H9 (cell line): Measurements from ENCODE around the gene GSTA4. TPM values are rescaled to one million over a fixed set of nuclear protein-coding genes. Genes with fewer than 3 reads are reported as not detected.

ENCODE experiments used
- DNase-seq: peaks from one replicate; pipeline ENCODE4 v3.0.0-alpha.2; 2017
- H2AFZ ChIP-seq: one replicate; pipeline ENCODE4 v1.6.1; 2013; ENCODE audit warnings: mild to moderate bottlenecking, low read length, control low read depth, moderate library complexity
- H2AK5ac ChIP-seq: 2 replicates; pipeline ENCODE4 v1.6.1; 2013; ENCODE audit warnings: low read length, control low read depth, mixed read lengths; ENCODE audit not compliant: insufficient read length
- H2BK120ac ChIP-seq: one replicate; pipeline ENCODE4 v1.6.1; 2013; ENCODE audit warnings: low read depth, mild to moderate bottlenecking, low read length, control low read depth, inconsistent platforms; ENCODE audit not compliant: poor library complexity, severe bottlenecking
- H2BK12ac ChIP-seq: 2 replicates; pipeline ENCODE4 v1.6.1; 2013; ENCODE audit warnings: low read length, control low read depth, mixed read lengths, low read depth; ENCODE audit not compliant: insufficient read length
- H2BK15ac ChIP-seq: 2 replicates; pipeline ENCODE4 v1.6.1; 2013; ENCODE audit warnings: low read depth, low read length, control low read depth
- H2BK20ac ChIP-seq: one replicate; pipeline ENCODE4 v1.6.1; 2013; ENCODE audit warnings: low read depth, mild to moderate bottlenecking, low read length, control low read depth, inconsistent platforms; ENCODE audit not compliant: poor library complexity, severe bottlenecking
- H2BK5ac ChIP-seq: 2 replicates; pipeline ENCODE4 v1.6.1; 2013; ENCODE audit warnings: low read length, control low read depth, mixed read lengths; ENCODE audit not compliant: insufficient read length
- H3K14ac ChIP-seq: 2 replicates; pipeline ENCODE4 v1.6.1; 2013; ENCODE audit warnings: low read length, control low read depth; ENCODE audit not compliant: insufficient read depth
- H3K18ac ChIP-seq: 2 replicates; pipeline ENCODE4 v1.6.1; 2013; ENCODE audit warnings: low read depth, mild to moderate bottlenecking, mixed read lengths, low read length, control low read depth; ENCODE audit not compliant: insufficient read length
- H3K23ac ChIP-seq: 2 replicates; pipeline ENCODE4 v1.6.1; 2013; ENCODE audit warnings: low read length, control low read depth, mixed read lengths, low read depth; ENCODE audit not compliant: insufficient read length
- H3K23me2 ChIP-seq: 2 replicates; pipeline ENCODE4 v1.6.1; 2013; ENCODE audit warnings: low read depth, mild to moderate bottlenecking, mixed read lengths, low read length, control low read depth; ENCODE audit not compliant: insufficient read length, poor library complexity, severe bottlenecking
- H3K27ac ChIP-seq: 2 replicates; pipeline ENCODE4 v1.5.1; 2013; ENCODE audit warnings: low read length, control low read depth, mixed read lengths, low read depth; ENCODE audit not compliant: insufficient read length
- H3K27me3 ChIP-seq: 2 replicates; pipeline ENCODE4 v1.6.1; 2013; ENCODE audit warnings: low read length, control low read depth, inconsistent platforms; ENCODE audit not compliant: insufficient read depth
- H3K4ac ChIP-seq: 2 replicates; pipeline ENCODE4 v1.6.1; 2013; ENCODE audit warnings: low read depth, mild to moderate bottlenecking, control low read depth, inconsistent platforms, low read length, moderate library complexity
- H3K4me1 ChIP-seq: 2 replicates; pipeline ENCODE4 v1.6.1; 2013; ENCODE audit warnings: low read length, control low read depth, inconsistent platforms; ENCODE audit not compliant: insufficient read depth
- H3K4me2 ChIP-seq: 2 replicates; pipeline ENCODE4 v1.6.1; 2013; ENCODE audit warnings: low read length, control low read depth, mixed read lengths; ENCODE audit not compliant: insufficient read length, insufficient read depth
- H3K56ac ChIP-seq: 2 replicates; pipeline ENCODE4 v1.6.1; 2013; ENCODE audit warnings: low read depth, mild to moderate bottlenecking, mixed read lengths, low read length, control low read depth; ENCODE audit not compliant: insufficient read length
- H3K79me1 ChIP-seq: 2 replicates; pipeline ENCODE4 v1.6.1; 2013; ENCODE audit warnings: low read depth, mild to moderate bottlenecking, moderate library complexity, low read length, control low read depth, inconsistent platforms; ENCODE audit not compliant: insufficient read depth, poor library complexity, severe bottlenecking
- H3K79me2 ChIP-seq: 2 replicates; pipeline ENCODE4 v1.6.1; 2013; ENCODE audit warnings: low read length, control low read depth, inconsistent platforms; ENCODE audit not compliant: insufficient read depth
- H3K9ac ChIP-seq: 2 replicates; pipeline ENCODE4 v1.6.1; 2013; ENCODE audit warnings: low read length, control low read depth, mixed read lengths; ENCODE audit not compliant: insufficient read length; ENCODE audit errors: extremely low read depth
- H3K9me3 ChIP-seq: one replicate; pipeline ENCODE4 v1.6.1; 2013; ENCODE audit warnings: low read depth, low read length, inconsistent platforms; ENCODE audit not compliant: control insufficient read depth
- H3T11ph ChIP-seq: one replicate; pipeline ENCODE4 v1.6.1; 2013; ENCODE audit warnings: mild to moderate bottlenecking, low read length, control low read depth, inconsistent platforms
- H4K20me1 ChIP-seq: one replicate; pipeline ENCODE4 v1.6.1; 2013; ENCODE audit not compliant: control insufficient read depth, insufficient read length, insufficient read depth
- H4K5ac ChIP-seq: 2 replicates; pipeline ENCODE4 v1.6.1; 2013; ENCODE audit warnings: low read depth, mild to moderate bottlenecking, mixed read lengths, low read length, control low read depth; ENCODE audit not compliant: insufficient read length
- H4K8ac ChIP-seq: replicated peaks from 2 replicates; pipeline ENCODE4 v1.6.1; 2013; ENCODE audit warnings: low read length, control low read depth, mixed read lengths, low read depth; ENCODE audit not compliant: insufficient read length
- H4K91ac ChIP-seq: 2 replicates; pipeline ENCODE4 v1.6.1; 2013; ENCODE audit warnings: low read depth, mild to moderate bottlenecking, moderate library complexity, mixed read lengths, low read length, control low read depth; ENCODE audit not compliant: insufficient read length
- H3K27ac Mint-ChIP-seq, 3 experiments: 2 replicates in 2 of 3; 3 replicates in 1 of 3; pipeline ENCODE4 v1.8.0; 2020 to 2021; ENCODE audit warnings: mixed read lengths in 3 of 3, mild to moderate bottlenecking in 1 of 3, moderate library complexity in 1 of 3
- H3K27me3 Mint-ChIP-seq: 2 replicates; pipeline ENCODE4 v1.8.0; 2021; ENCODE audit warnings: low read depth, mild to moderate bottlenecking, moderate library complexity, mixed read lengths
- H3K36me3 Mint-ChIP-seq, 3 experiments: 2 replicates in 2 of 3; 3 replicates in 1 of 3; pipeline ENCODE4 v1.8.0; 2020 to 2021; ENCODE audit warnings: low read depth in 3 of 3, mixed read lengths in 3 of 3; ENCODE audit not compliant: insufficient read depth in 1 of 3
- H3K4me1 Mint-ChIP-seq, 2 experiments: 2 replicates each; pipeline ENCODE4 v1.8.0; 2020; ENCODE audit warnings: mixed read lengths in 2 of 2
- H3K4me3 Mint-ChIP-seq, 2 experiments: 2 replicates in 1 of 2; 3 replicates in 1 of 2; pipeline ENCODE4 v1.8.0; 2020 to 2021; ENCODE audit warnings: mild to moderate bottlenecking in 2 of 2, mixed read lengths in 2 of 2, moderate library complexity in 1 of 2
- H3K9me3 Mint-ChIP-seq, 2 experiments: 2 replicates in 1 of 2; 3 replicates in 1 of 2; pipeline ENCODE4 v1.8.0; 2020; ENCODE audit warnings: mild to moderate bottlenecking in 2 of 2, mixed read lengths in 2 of 2, moderate library complexity in 1 of 2
- CTCF ChIP-seq: fragments of 200-600 bp; sonication (generic); conservative IDR thresholded peaks from 3 replicates; pipeline ENCODE4 v1.8.0; 2021; ENCODE audit warnings: antibody characterized with exemption, mild to moderate bottlenecking
- WGBS: extraction: QIAGEN DNeasy Blood & Tissue Kit; methylation state at CpG from one replicate; pipeline ENCODE4 v1.1.7; 2013; ENCODE audit warnings: missing lambda C conversion rate, low lambda C conversion rate, mixed read lengths; ENCODE audit not compliant: insufficient read length; ENCODE audit errors: extremely low coverage; 5-methylcytosine and 5-hydroxymethylcytosine counted together
- total RNA-seq: library from RNA; stranded (reverse); gene quantifications from 2 replicates; pipeline ENCODE4 v1.2.1, GENCODE V29; 2021

The GSTA4 gene
- total RNA-seq, 1 experiment from 2014 or later, result 32.1 TPM

- Mint-ChIP-seq H3K36me3 (peaks cover 0 to 16% (median 4%) of the 10 kb centered on the region in 3 experiments; a peak in 3 of 7 replicates), H3K27ac (no peak overlapping the region), H3K27me3 (peaks cover 22% of the 10 kb centered on the region), H3K4me1 (peaks cover 15 to 16% of the 10 kb centered on the region in 2 experiments), H3K9me3 (peaks cover 9 to 18% of the 10 kb centered on the region in 2 experiments; a peak in 4 of 5 replicates), H3K4me3 (no peak overlapping the region)
- no peaks in the 10 kb centered on the region for H3K79me2 ChIP-seq
- H3T11ph ChIP-seq, result no peak overlapping the region
- H3K14ac ChIP-seq, result no peak overlapping the region
- H3K27ac ChIP-seq, result no peak overlapping the region
- H3K27me3 ChIP-seq, result no peaks in the 10 kb centered on the region; the same call in 1 of the 2 replicates
- no peak overlapping the region for H2AFZ ChIP-seq
- H3K4ac ChIP-seq, result no peak overlapping the region
- H3K4me1 ChIP-seq, result no peaks in the 10 kb centered on the region; the same call in 1 of the 2 replicates
- no peaks in the 10 kb centered on the region for H3K23me2 ChIP-seq
- H4K5ac ChIP-seq, result no peak overlapping the region
- H2BK15ac ChIP-seq, result no peak overlapping the region
- H4K8ac ChIP-seq, result no peak overlapping the region
- no peak overlapping the region for H2BK12ac ChIP-seq
- no peak overlapping the region for H3K4me2 ChIP-seq
- no peaks in the 10 kb centered on the region for H4K20me1 ChIP-seq
- no peak overlapping the region for H2BK5ac ChIP-seq
- no peak for DNase-seq
- TF ChIP-seq CTCF, result no peak
- no peaks in the 10 kb centered on the region for H3K79me1 ChIP-seq
- WGBS, result no CpG with 5 or more reads among the region's 4 CpGs
- H3K56ac ChIP-seq, result no peak overlapping the region
- no peak overlapping the region for H3K18ac ChIP-seq
- no peak overlapping the region for H2BK120ac ChIP-seq
- no peak overlapping the region for H2AK5ac ChIP-seq
- H4K91ac ChIP-seq, result no peak overlapping the region
- H3K9me3 ChIP-seq, result no peaks in the 10 kb centered on the region
- H2BK20ac ChIP-seq, result no peak overlapping the region
- H3K23ac ChIP-seq, result no peak overlapping the region
- no peak overlapping the region for H3K9ac ChIP-seq
Measured at GRCh38 chr6:52965380-52965779, 29.7 kb downstream of the GSTA4 start.
